K562 (cell line): ENCODE results near the gene PLD3. TPM values are rescaled to one million over a fixed set of nuclear protein-coding genes. Genes with fewer than 3 reads are reported as not detected.

Experiments
- ATAC-seq: fragments of 200-7000 bp; cut with Tn5 transposase; 3 replicates; pipeline ENCODE4 v1.9.1; 2020; ENCODE audit warnings: moderate library complexity
- BruUV-seq: library from RNA; stranded (reverse); fragments of 400-500 nt; replicated peaks from 2 replicates; lab custom pipeline; 2021; lab: Mats Ljungman, UMichigan
- CTCF ChIA-PET: fragments of 300-600 bp; formaldehyde crosslinking; extraction: SDS; loops from one replicate; lab custom pipeline; 2021; ENCODE audit warnings: low intra/inter-chr PET ratio; lab: Yijun Ruan, JAX
- POLR2A ChIA-PET: fragments of 300-600, 350-650 bp; sonication (Branson Sonifier 250); formaldehyde crosslinking; extraction: SDS; loops from one replicate; lab custom pipeline; 2021; ENCODE audit warnings: antibody characterized with exemption, inconsistent platforms; lab: Yijun Ruan, JAX
- DNase-seq, 4 experiments: peaks; one replicate each; pipeline versions ENCODE4 v3.0.0 to v3.0.0-alpha.2; 2011 to 2018; ENCODE audit warnings: low spot score in 3 of 4, mixed read lengths in 3 of 4; ENCODE audit errors: extremely low read depth in 1 of 4
- FAIRE-seq: peaks from 2 replicates; lab custom pipeline; 2011; peaks lifted over from hg19 to GRCh38; lab: Jason Lieb, UNC
- H2AFZ ChIP-seq: 2 replicates; pipeline ENCODE4 v1.6.0; 2011; ENCODE audit warnings: low read depth, low read length, control low read depth, inconsistent platforms
- H3K27ac ChIP-seq: fragments of 200-600 bp; 3 replicates; pipeline ENCODE4 v1.8.0; 2011; ENCODE audit warnings: low read depth, mild to moderate bottlenecking, control low read depth, inconsistent platforms, low read length, moderate library complexity, mixed read lengths; ENCODE audit errors: extremely low read depth
- H3K27me3 ChIP-seq, 2 experiments: fragments of 300-600 bp in 1 of 2; 2 replicates in 1 of 2; 3 replicates in 1 of 2; pipeline versions ENCODE4 v1.6.0 to v1.8.0; 2011; ENCODE audit warnings: inconsistent platforms in 2 of 2, low read length in 2 of 2, mild to moderate bottlenecking in 1 of 2, mixed read lengths in 1 of 2, moderate library complexity in 1 of 2; ENCODE audit not compliant: control insufficient read depth in 2 of 2, insufficient read depth in 2 of 2
- H3K36me3 ChIP-seq: fragments of 300-600 bp; 3 replicates; pipeline ENCODE4 v1.8.0; 2011; ENCODE audit warnings: mild to moderate bottlenecking, low read length, inconsistent platforms; ENCODE audit not compliant: control insufficient read depth, insufficient read depth
- H3K4me1 ChIP-seq, 2 experiments: fragments of 200-600 bp in 1 of 2; replicated peaks in 1 of 2; 2 replicates in 1 of 2; 3 replicates in 1 of 2; pipeline versions ENCODE4 v1.5.1 to v1.8.0; 2011; ENCODE audit warnings: inconsistent platforms in 2 of 2, low read length in 2 of 2, mild to moderate bottlenecking in 1 of 2, mixed read lengths in 1 of 2, moderate library complexity in 1 of 2; ENCODE audit not compliant: control insufficient read depth in 2 of 2, insufficient read depth in 2 of 2
- H3K4me2 ChIP-seq: 2 replicates; pipeline ENCODE4 v1.6.1; 2011; ENCODE audit warnings: low read length, control low read depth, inconsistent platforms, mixed read lengths; ENCODE audit not compliant: insufficient read depth
- H3K4me3 ChIP-seq: fragments of 200-600 bp; sonication (generic), shearing (Covaris generic); 2 replicates; pipeline ENCODE4 v1.5.1; 2016; ENCODE audit warnings: control low read depth, inconsistent platforms
- H3K79me2 ChIP-seq: fragments of 200-600 bp; 3 replicates; pipeline ENCODE4 v1.8.0; 2011; ENCODE audit warnings: low read length, inconsistent platforms; ENCODE audit not compliant: control insufficient read depth, insufficient read depth
- H3K9ac ChIP-seq, 2 experiments: 2 replicates each; pipeline versions ENCODE4 v1.6.0 to v1.6.1; 2011; ENCODE audit warnings: low read depth in 2 of 2, low read length in 2 of 2, control low read depth in 1 of 2, inconsistent platforms in 1 of 2, mild to moderate bottlenecking in 1 of 2, mixed read lengths in 1 of 2; ENCODE audit not compliant: insufficient read depth in 1 of 2
- H3K9me1 ChIP-seq: one replicate; pipeline ENCODE4 v1.6.0; 2011; ENCODE audit warnings: inconsistent platforms, mild to moderate bottlenecking, low read length, moderate library complexity; ENCODE audit not compliant: control insufficient read depth, insufficient read depth
- H3K9me3 ChIP-seq: replicated peaks from 2 replicates; pipeline ENCODE4 v1.5.1; 2011; ENCODE audit warnings: low read depth, low read length, inconsistent platforms; ENCODE audit not compliant: control insufficient read depth, insufficient read depth
- H4K20me1 ChIP-seq: replicated peaks from 2 replicates; pipeline ENCODE4 v1.6.1; 2011; ENCODE audit warnings: low read length, inconsistent platforms, mixed read lengths; ENCODE audit not compliant: control insufficient read depth, insufficient read depth
- CBFA2T3 ChIP-seq: fragments of 450-650 bp; IDR thresholded peaks from 2 replicates; pipeline ENCODE4 v1.6.1; 2017
- CREB1 ChIP-seq, 2 experiments: sonication (generic) in 1 of 2; formaldehyde crosslinking in 1 of 2; IDR thresholded peaks; 2 replicates each; pipeline versions ENCODE4 v1.6.1 to v1.8.0; 2012 to 2022; ENCODE audit warnings: inconsistent platforms in 1 of 2, mild to moderate bottlenecking in 1 of 2, missing genetic modification reagents in 1 of 2, moderate library complexity in 1 of 2
- E2F6 ChIP-seq, 2 experiments: IDR thresholded peaks; 2 replicates each; pipeline ENCODE4 v1.6.1; 2011; ENCODE audit warnings: borderline replicate concordance in 1 of 2, control low read depth in 1 of 2, low read depth in 1 of 2, low read length in 1 of 2, mild to moderate bottlenecking in 1 of 2, mixed read lengths in 1 of 2, moderate library complexity in 1 of 2; ENCODE audit not compliant: insufficient read depth in 1 of 2, insufficient read length in 1 of 2, poor library complexity in 1 of 2, severe bottlenecking in 1 of 2; ENCODE audit errors: extremely low read depth in 1 of 2
- GATAD2A ChIP-seq: fragments of 450-650 bp; IDR thresholded peaks from 2 replicates; pipeline ENCODE4 v1.6.1; 2017
- HBP1 ChIP-seq: fragments of 450-650 bp; formaldehyde crosslinking; IDR thresholded peaks from 2 replicates; pipeline ENCODE4 v1.4.0; 2022; ENCODE audit warnings: missing genetic modification characterization
- HDAC2 ChIP-seq: fragments of 450-650 bp; IDR thresholded peaks from 2 replicates; pipeline ENCODE4 v1.6.1; 2016; ENCODE audit warnings: mild to moderate bottlenecking
- HLTF ChIP-seq: fragments of 450-650 bp; IDR thresholded peaks from 2 replicates; pipeline ENCODE4 v1.6.1; 2016
- LCOR ChIP-seq: sonication (generic); formaldehyde crosslinking; IDR thresholded peaks from 2 replicates; pipeline ENCODE4 v1.8.0; 2022; ENCODE audit warnings: mild to moderate bottlenecking, missing genetic modification reagents
- MECOM ChIP-seq: fragments of 250-450 bp; sonication (Bioruptor Pico); IDR thresholded peaks from 2 replicates; pipeline ENCODE4 v1.8.0; 2022; ENCODE audit warnings: inconsistent platforms
- NBN ChIP-seq: fragments of 450-650 bp; IDR thresholded peaks from 2 replicates; pipeline ENCODE4 v1.6.1; 2016; ENCODE audit warnings: low read depth, mild to moderate bottlenecking
- NR0B1 ChIP-seq: fragments of 450-650 bp; IDR thresholded peaks from one replicate; pipeline ENCODE4 v1.6.1; 2018; ENCODE audit warnings: mild to moderate bottlenecking, moderate library complexity; ENCODE audit not compliant: partially characterized antibody
- SUPT5H ChIP-seq: fragments of 450-650 bp; IDR thresholded peaks from 2 replicates; pipeline ENCODE4 v1.6.1; 2016
- ZNF512 ChIP-seq: IDR thresholded peaks from 2 replicates; pipeline ENCODE4 v1.6.1; 2016; ENCODE audit warnings: missing genetic modification characterization, missing compliant biosample characterization
- WGBS: fragments of 100-300 bp; shearing (Covaris generic); methylation state at CpG from one replicate; pipeline ENCODE4 v1.1.6; 2016; ENCODE audit warnings: low coverage, mixed read lengths; ENCODE audit not compliant: insufficient coverage; ENCODE audit errors: missing lambda C conversion rate; 5-methylcytosine and 5-hydroxymethylcytosine counted together
- in situ Hi-C: fragments of 300-500 bp; cut with MboI; formaldehyde crosslinking; loops from 4 replicates; pipeline ENCODE4 v1.15.0; 2018; ENCODE audit warnings: inconsistent platforms, mixed read lengths
- intact Hi-C: fragments of 100-400 bp; cut with micrococcal nuclease; formaldehyde crosslinking; loops from 2 replicates; pipeline ENCODE4 v1.14.2; 2022
- polyA plus RNA-seq, 8 experiments: library from polyadenylated mRNA; depleted of rRNA in 4 of 8; stranded (reverse) in 5 of 8; unstranded in 3 of 8; fragments of >200 nt; fragmentation: Nextera tagmentation in 2 of 8; fragmentation: Illumina TruSeq in 1 of 8; extraction: Ambion mirVana in 2 of 8; extraction: Trizol in 1 of 8; gene quantifications; 2 replicates each; pipeline versions ENCODE4 v1.2.1 to v1.2.3, GENCODE V29; 2011 to 2014; ENCODE audit warnings: inconsistent platforms in 1 of 8, missing spikeins in 1 of 8
- total RNA-seq, 7 experiments: library from RNA; depleted of rRNA in 6 of 7; stranded (reverse); fragments of >200 nt in 6 of 7; fragmentation: Illumina TruSeq in 2 of 7; extraction: Trizol in 2 of 7; gene quantifications; 2 replicates each; pipeline versions ENCODE4 v1.2.1 to v1.2.3, GENCODE V29; 2011 to 2021; ENCODE audit warnings: low replicate concordance in 1 of 7
- TF ChIP-seq, protein P1 (sequence below), 2 experiments: fragments of 450-650 bp; IDR thresholded peaks; 2 replicates each; pipeline ENCODE4 v1.6.1; 2016

Gene PLD3
- total and polyA plus RNA-seq, 9 of the 15 experiments (the other 6 are each of a cell fraction or from before 2014, with no cell fraction given), result 2.3 to 128 (median 72.7) TPM

- Histone ChIP-seq H3K9me3 (no peaks in the 10 kb centered on the region), H3K79me2 (peaks cover 15% of the 10 kb centered on the region), H3K9me1 (no peaks in the 10 kb centered on the region), H3K9ac (peak overlapping the region in 1 of 2 experiments; percentile 59; a peak in 2 of 4 replicates), H3K4me3 (no peak overlapping the region), H3K36me3 (peaks cover 10% of the 10 kb centered on the region; the same call in 2 of the 3 replicates), H3K4me2 (peak overlapping the region; percentile 68; the same call in 1 of the 2 replicates), H3K27me3 (no peaks in the 10 kb centered on the region), H3K4me1 (peaks cover 30 to 57% of the 10 kb centered on the region in 2 experiments), H2AFZ (peak overlapping the region; percentile 90), H4K20me1 (no peaks in the 10 kb centered on the region), H3K27ac (peak overlapping the region; percentile 88)
- no peak for DNase-seq
- WGBS, result 67% methylated on average over 3 of the region's 3 CpGs
- POLR2A ChIA-PET, result interaction anchor here (0.6 to 1.7 kb wide), 2 partner anchors 29 to 130 kb away, joined by 3 to 8 read pairs; no protein-coding TSS in a partner anchor
- no peak for ATAC-seq
- in situ Hi-C loops (no loop called here), intact Hi-C loops (no loop called here)
- CTCF ChIA-PET, result interaction anchor here (0.5 kb wide), 1 partner anchor 184 kb away, joined by 3 read pairs; no protein-coding TSS in a partner anchor
- no peak for FAIRE-seq
- BruUV-seq, result no TSS peak
- TF ChIP-seq E2F6 (IDR thresholded peaks at IDR 0.05; ENCODE audit: borderline replicate concordance in 1 of 2, extremely low read depth in 1 of 2, insufficient read depth in 1 of 2, insufficient read length in 1 of 2, low read depth in 1 of 2, low read length in 1 of 2, poor library complexity in 1 of 2, severe bottlenecking in 1 of 2) (no peak), NR0B1 (no peak), ZNF512 (peak; percentile 96), NBN (0 out of 2 replicates have a peak, but pooled peaks have one; percentile 39), LCOR (CRISPR knock-in tag) (no peak), CREB1 (IDR thresholded peaks at IDR 0.05) (no peak), CREB1 (CRISPR knock-in tag; IDR thresholded peaks at IDR 0.05) (no peak), SUPT5H (no peak), HBP1 (CRISPR knock-in tag) (0 out of 2 replicates have a peak, but pooled peaks have one; percentile 35), CBFA2T3 (no peak), MECOM (no peak), HLTF (0 out of 2 replicates have a peak, but pooled peaks have one; percentile 42), GATAD2A (no peak), HDAC2 (peak; percentile 15; the same call in 1 of the 2 replicates)
- TF ChIP-seq, protein P1, sequence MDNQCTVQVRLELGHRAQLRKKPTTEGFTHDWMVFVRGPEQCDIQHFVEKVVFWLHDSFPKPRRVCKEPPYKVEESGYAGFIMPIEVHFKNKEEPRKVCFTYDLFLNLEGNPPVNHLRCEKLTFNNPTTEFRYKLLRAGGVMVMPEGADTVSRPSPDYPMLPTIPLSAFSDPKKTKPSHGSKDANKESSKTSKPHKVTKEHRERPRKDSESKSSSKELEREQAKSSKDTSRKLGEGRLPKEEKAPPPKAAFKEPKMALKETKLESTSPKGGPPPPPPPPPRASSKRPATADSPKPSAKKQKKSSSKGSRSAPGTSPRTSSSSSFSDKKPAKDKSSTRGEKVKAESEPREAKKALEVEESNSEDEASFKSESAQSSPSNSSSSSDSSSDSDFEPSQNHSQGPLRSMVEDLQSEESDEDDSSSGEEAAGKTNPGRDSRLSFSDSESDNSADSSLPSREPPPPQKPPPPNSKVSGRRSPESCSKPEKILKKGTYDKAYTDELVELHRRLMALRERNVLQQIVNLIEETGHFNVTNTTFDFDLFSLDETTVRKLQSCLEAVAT (IDR thresholded peaks at IDR 0.05), result 0 out of 4 replicates have a peak, but pooled peaks of 1 of the 2 experiments have one; percentile 39
Measured at GRCh38 chr19:40418040-40418439, 69.5 kb downstream of the PLD3 start.
